ENCODE measurements around the gene ZNF518B.

DNA sequence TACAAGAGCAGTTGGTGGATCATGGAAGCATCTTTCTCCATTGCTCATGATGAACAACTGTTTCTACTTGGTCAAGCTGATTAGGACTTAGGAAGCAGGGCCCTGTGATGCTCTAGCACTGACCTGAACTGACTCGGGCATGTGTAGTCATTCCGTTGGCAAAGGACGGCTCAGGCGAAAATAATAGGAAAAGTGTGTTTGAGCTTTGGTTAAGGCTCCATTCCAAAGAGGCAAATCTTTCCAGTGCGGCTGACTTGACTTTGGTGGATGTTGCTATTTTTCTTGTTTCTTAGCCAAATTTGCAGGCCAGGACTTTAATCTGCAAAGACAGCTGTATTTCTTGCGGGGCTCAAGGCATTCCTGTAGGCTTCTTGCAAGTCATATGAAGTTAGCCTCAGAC, 39.5 kb downstream of the ZNF518B start:
- TF ChIP-seq SP1 (IDR thresholded peaks at IDR 0.05; ENCODE audit: low read depth) (no peak), EZH2 (IDR thresholded peaks at IDR 0.05) (no peak), EZH2phosphoT487 (IDR thresholded peaks at IDR 0.05; ENCODE audit: borderline replicate concordance) (no peak), JUND (IDR thresholded peaks at IDR 0.05) (no peak), POLR2A (IDR thresholded peaks at IDR 0.05; ENCODE audit: borderline replicate concordance, extremely low read depth, insufficient read depth, insufficient read length) (no peak), YY1 (IDR thresholded peaks at IDR 0.05; ENCODE audit: extremely low read depth, insufficient replicate concordance, low read depth, low read length) (no peak), SIN3A (IDR thresholded peaks at IDR 0.05; ENCODE audit: low read depth) (no peak), ZNF274 (IDR thresholded peaks at IDR 0.05; ENCODE audit: low read depth, low read length) (no peak)
- TF ChIP-seq, protein P1, sequence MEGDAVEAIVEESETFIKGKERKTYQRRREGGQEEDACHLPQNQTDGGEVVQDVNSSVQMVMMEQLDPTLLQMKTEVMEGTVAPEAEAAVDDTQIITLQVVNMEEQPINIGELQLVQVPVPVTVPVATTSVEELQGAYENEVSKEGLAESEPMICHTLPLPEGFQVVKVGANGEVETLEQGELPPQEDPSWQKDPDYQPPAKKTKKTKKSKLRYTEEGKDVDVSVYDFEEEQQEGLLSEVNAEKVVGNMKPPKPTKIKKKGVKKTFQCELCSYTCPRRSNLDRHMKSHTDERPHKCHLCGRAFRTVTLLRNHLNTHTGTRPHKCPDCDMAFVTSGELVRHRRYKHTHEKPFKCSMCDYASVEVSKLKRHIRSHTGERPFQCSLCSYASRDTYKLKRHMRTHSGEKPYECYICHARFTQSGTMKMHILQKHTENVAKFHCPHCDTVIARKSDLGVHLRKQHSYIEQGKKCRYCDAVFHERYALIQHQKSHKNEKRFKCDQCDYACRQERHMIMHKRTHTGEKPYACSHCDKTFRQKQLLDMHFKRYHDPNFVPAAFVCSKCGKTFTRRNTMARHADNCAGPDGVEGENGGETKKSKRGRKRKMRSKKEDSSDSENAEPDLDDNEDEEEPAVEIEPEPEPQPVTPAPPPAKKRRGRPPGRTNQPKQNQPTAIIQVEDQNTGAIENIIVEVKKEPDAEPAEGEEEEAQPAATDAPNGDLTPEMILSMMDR (IDR thresholded peaks at IDR 0.05 in 2 of 3, conservative IDR thresholded peaks at IDR 0.05 in 1 of 3; ENCODE audit: borderline replicate concordance in 1 of 3, insufficient read depth in 1 of 3, low read depth in 2 of 3, low read length in 2 of 3) = no peak
- TF ChIP-seq, protein P2, sequence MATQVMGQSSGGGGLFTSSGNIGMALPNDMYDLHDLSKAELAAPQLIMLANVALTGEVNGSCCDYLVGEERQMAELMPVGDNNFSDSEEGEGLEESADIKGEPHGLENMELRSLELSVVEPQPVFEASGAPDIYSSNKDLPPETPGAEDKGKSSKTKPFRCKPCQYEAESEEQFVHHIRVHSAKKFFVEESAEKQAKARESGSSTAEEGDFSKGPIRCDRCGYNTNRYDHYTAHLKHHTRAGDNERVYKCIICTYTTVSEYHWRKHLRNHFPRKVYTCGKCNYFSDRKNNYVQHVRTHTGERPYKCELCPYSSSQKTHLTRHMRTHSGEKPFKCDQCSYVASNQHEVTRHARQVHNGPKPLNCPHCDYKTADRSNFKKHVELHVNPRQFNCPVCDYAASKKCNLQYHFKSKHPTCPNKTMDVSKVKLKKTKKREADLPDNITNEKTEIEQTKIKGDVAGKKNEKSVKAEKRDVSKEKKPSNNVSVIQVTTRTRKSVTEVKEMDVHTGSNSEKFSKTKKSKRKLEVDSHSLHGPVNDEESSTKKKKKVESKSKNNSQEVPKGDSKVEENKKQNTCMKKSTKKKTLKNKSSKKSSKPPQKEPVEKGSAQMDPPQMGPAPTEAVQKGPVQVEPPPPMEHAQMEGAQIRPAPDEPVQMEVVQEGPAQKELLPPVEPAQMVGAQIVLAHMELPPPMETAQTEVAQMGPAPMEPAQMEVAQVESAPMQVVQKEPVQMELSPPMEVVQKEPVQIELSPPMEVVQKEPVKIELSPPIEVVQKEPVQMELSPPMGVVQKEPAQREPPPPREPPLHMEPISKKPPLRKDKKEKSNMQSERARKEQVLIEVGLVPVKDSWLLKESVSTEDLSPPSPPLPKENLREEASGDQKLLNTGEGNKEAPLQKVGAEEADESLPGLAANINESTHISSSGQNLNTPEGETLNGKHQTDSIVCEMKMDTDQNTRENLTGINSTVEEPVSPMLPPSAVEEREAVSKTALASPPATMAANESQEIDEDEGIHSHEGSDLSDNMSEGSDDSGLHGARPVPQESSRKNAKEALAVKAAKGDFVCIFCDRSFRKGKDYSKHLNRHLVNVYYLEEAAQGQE (IDR thresholded peaks at IDR 0.05; ENCODE audit: low read depth) = no peak
